ENCODE measurements around the gene MAST4.

The MAST4 gene

GRCh38 chr5:66867618-66868322 is 271.6 kb downstream of the MAST4 start:
- DNase-seq (ENCODE audit: low read depth in 2 of 3, low spot score in 1 of 3) = no peak

GRCh38 chr5:66869347-66869746 is 273.2 kb downstream of the MAST4 start:
- DNase-seq (ENCODE audit: low read depth in 2 of 3, low spot score in 1 of 3) = no peak

DNA sequence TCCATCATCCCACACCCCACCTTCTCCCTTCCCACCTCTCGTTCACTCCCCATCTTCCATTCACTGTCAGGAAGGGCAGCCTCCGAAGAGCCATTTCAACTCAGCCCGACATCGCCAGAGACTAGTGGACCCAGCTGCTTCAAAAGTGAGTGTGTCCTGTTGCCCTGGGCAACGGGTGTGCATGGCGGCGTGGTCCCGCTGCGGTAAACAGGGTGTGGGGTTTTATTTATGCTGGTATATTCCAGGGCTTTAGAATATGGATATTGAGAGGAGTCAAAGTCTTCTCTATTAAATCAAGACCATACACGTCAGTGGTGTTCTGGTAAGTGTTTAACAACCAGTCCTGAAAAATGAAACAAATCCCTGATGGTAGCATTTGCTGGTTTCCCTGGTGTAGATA is 274.5 kb downstream of the MAST4 start:
- DNase-seq (ENCODE audit: low read depth in 2 of 3, low spot score in 1 of 3) = no peak

DNA sequence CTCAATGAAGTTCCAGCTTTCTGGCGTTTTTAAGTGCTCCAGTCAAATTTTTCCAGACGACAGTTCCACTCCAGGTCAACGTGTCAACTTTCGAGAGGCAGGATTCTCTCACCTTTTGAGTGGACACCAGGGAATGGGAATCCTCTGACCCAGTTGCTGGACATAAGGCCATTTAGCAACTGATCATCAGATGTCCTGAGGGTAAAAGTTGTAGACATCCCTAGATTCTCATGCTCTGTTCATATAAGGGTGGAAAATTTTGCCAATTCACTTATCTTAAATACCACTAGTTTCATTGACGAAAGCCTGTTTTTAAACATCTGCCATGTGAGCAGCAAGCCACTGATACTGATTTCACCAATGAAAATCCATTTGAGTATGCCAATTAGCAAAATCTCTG is 275.5 kb downstream of the MAST4 start:
- no peak for DNase-seq (ENCODE audit: low read depth in 2 of 3, low spot score in 1 of 3)

GRCh38 chr5:66872736-66873331 is 276.6 kb downstream of the MAST4 start:
- DNase-seq (ENCODE audit: low read depth in 2 of 3, low spot score in 1 of 3) = no peak

GRCh38 chr5:66874004-66874403 is 277.8 kb downstream of the MAST4 start:
- DNase-seq (ENCODE audit: low read depth in 2 of 3, low spot score in 1 of 3) = no peak

GRCh38 chr5:66875315-66875714 is 279.1 kb downstream of the MAST4 start:
- no peak for DNase-seq (ENCODE audit: low read depth in 2 of 3, low spot score in 1 of 3)

DNA sequence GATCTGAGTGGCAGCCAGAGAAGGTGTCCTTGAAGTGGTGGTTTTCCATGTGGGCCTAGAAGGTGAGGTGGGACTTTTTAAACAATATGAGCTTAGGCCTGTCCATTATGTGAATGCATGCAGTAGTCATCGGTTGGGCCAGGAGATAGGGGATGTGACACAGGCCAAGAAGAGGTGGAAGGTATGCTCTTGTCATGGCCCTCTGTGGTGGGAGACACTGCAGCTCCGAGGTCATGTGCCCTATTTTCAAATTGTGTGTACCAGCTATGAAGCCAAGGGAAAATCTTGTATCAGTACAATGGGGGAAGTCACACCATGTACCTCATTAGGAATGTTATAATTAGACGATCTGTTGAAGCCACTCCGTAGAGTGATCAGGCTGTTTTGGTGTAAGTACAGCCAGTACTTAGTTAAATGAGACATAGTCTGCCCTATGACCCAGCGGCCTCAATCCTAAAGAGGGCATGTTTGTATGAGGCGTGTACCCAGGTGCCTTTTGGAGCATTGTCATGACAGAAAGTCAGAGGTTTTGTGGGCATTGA is 280.1 kb downstream of the MAST4 start:
- no peak for DNase-seq (ENCODE audit: low read depth in 2 of 3, low spot score in 1 of 3)

DNA sequence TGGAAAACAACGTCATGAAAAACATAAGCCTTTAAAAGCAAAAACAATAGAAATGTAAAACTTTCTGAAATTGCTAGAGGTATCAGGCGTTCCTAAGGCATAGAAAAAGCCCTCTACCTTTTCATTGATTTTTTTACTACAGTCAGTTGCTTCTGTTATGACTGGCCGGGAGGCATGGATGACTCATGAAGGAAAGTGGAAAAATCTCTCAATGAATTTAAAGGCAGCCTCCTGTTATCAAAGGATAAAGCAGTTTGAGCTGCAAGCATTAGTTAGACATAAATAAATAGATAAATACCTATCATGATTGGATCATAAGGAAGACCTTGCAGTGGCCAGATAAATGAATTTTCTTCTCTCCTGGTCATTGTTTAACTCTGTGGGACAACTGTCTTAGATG is 281.6 kb downstream of the MAST4 start:
- no peak for DNase-seq (ENCODE audit: low read depth in 2 of 3, low spot score in 1 of 3)

DNA sequence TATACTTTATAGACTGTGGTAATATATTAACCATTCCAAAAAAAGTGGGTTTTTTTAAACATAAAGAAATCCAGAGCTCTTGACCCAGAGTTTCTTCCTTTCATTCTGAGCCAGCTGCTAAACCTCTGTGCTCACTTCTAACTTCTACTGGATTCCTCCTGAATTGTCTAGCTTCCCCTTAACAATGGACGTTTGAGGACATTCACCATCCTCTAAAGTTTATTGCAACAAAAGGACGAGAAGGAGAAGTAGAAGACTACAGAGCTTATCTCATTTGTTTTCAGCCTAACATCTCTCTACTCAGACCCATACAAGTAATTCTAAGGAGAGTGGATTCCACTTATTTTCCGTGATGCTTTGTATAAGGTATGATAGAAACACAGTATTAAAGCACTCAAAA is 284.2 kb downstream of the MAST4 start:
- no peak for DNase-seq (ENCODE audit: low read depth in 2 of 3, low spot score in 1 of 3)

DNA sequence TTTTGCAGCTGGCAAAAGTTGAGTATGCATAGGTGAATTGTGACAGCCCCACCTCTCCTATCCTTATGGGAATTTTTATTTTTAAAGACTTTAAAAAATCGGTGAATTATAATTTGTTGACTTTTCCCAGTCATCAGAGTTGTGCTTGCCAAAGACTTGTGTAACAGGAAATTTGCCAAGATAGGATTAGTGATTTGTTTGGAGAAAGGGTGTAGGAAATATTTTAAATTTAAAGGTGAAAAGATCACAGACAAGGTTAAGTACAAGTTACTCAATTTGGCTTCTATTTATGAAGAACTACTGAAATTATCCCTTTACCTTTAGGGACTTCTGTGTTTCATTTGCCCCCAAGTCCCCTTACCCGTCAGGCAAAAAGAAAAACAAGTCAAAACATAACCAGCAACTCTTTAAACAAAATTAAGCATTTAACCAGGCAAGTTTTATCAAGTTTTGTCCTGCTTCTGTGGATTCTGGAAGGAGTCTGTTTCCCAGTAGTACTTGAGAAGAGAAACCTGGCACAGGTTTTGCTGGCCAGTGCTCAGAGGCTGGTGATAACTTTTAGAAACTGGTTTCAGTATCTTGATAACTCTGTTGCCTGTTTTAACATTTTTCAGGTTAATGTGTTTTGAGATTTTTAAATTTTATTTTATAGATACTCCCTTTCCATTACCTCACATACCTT is 285.4 kb downstream of the MAST4 start:
- DNase-seq (ENCODE audit: low read depth in 2 of 3, low spot score in 1 of 3) = no peak

DNA sequence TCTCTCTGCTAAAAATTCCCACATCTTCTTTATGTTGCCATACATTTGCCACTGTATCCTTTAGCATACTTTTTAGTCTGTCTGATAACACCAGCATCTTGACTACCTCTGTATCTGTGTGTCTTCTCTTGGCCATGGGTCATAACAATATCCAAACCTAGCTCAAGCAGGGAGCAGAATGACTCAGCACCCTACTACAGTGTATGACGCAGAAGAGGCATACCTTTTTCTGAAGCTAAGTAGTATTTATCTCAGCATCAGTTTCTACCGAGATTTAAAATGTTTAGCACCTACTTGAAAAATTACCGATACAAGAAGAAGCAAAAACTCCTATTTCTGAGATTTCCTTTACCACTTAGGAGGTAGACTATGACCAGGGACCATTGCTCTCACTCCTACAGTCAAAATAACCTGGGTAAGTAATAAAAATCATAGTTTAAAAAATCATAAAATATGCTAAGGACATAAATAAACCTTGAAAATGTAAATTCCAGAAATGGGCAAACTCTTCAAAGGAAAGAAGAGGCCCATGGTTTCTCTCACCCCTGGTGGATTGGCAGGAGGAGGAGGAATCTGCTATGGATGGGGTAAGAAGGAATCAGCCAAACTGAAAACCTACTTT is 286.5 kb downstream of the MAST4 start:
- DNase-seq (ENCODE audit: low read depth in 2 of 3, low spot score in 1 of 3) = no peak

GRCh38 chr5:66884564-66885243 is 288.5 kb downstream of the MAST4 start:
- no peak for DNase-seq (ENCODE audit: low read depth in 2 of 3, low spot score in 1 of 3)

GRCh38 chr5:66886941-66887340 is 290.7 kb downstream of the MAST4 start:
- no peak for DNase-seq (ENCODE audit: low read depth in 2 of 3, low spot score in 1 of 3)

- no peak for DNase-seq (ENCODE audit: low read depth in 2 of 3, low spot score in 1 of 3)
Observed at GRCh38 chr5:66888613-66889012, 292.4 kb downstream of the MAST4 start.

GRCh38 chr5:66889056-66889455 is 292.9 kb downstream of the MAST4 start:
- DNase-seq (ENCODE audit: low read depth in 2 of 3, low spot score in 1 of 3) = no peak

GRCh38 chr5:66889524-66889923 is 293.3 kb downstream of the MAST4 start:
- no peak for DNase-seq (ENCODE audit: low read depth in 2 of 3, low spot score in 1 of 3)

GRCh38 chr5:66891184-66891925 is 295.2 kb downstream of the MAST4 start:
- no peak for DNase-seq (ENCODE audit: low read depth in 2 of 3, low spot score in 1 of 3)

DNA sequence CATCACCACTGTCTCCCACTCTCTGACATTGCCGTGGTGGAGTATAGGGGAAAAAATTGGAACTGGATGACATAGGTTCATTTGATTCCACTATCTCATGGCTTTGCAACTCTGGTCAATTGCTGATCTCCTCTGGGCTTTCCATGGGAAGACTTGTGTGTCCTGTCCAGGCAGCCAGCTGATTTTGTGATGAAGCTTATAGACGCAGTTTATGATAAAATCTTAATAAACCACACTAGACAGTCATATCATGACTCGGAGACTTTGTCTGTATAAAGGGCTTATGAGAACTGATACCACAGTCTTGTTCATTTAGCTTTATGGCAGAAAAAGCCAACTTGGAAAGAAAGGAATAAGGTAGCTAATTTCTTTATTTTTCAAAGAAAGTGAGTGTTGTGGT is 296.5 kb downstream of the MAST4 start:
- DNase-seq (ENCODE audit: low read depth in 2 of 3, low spot score in 1 of 3) = no peak

GRCh38 chr5:66894480-66895240 is 298.5 kb downstream of the MAST4 start:
- no peak for DNase-seq (ENCODE audit: low read depth in 2 of 3, low spot score in 1 of 3)

All from stimulated activated CD4-positive, alpha-beta T cell treated with anti-CD3 and anti-CD28 coated beads, Interleukin-12 subunit alpha, Interleukin-12 subunit beta, amount 100 ng/mL, for 48 hours (primary cell).